ENCODE results near the gene CGB8.
"Not testable (repeated sequence)": the region's sequence is repeated elsewhere in the genome, so short reads cannot be mapped to it uniquely, and the experiment has no call there.

DNA sequence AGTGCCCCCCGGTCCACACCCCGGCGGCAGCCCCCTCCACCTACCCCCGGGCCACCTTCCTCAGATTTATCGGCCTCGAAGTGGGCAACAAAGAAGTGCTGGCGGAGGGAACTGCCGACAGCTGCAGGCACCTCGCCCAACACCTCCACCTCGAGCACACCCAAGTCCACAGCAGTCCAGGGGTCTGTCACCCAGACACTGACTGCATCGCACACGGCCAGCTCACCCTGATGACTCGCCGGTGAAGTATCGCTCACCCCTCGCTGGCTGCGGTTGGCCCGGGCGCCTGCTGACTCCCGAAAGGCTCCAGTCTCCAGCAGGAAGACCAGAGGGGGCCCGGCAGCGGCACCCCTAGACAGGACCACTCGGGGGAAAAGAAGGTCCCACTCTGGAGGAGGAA lies 23.3 kb downstream of the CGB8 start:
- TF ChIP-seq, protein P1, sequence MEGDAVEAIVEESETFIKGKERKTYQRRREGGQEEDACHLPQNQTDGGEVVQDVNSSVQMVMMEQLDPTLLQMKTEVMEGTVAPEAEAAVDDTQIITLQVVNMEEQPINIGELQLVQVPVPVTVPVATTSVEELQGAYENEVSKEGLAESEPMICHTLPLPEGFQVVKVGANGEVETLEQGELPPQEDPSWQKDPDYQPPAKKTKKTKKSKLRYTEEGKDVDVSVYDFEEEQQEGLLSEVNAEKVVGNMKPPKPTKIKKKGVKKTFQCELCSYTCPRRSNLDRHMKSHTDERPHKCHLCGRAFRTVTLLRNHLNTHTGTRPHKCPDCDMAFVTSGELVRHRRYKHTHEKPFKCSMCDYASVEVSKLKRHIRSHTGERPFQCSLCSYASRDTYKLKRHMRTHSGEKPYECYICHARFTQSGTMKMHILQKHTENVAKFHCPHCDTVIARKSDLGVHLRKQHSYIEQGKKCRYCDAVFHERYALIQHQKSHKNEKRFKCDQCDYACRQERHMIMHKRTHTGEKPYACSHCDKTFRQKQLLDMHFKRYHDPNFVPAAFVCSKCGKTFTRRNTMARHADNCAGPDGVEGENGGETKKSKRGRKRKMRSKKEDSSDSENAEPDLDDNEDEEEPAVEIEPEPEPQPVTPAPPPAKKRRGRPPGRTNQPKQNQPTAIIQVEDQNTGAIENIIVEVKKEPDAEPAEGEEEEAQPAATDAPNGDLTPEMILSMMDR (IDR thresholded peaks at IDR 0.05): not testable (repeated sequence)
- not testable (repeated sequence) for TF ChIP-seq POLR2A (IDR thresholded peaks at IDR 0.05)
